Measurements from ENCODE around the gene ITGB3BP.
"Not testable (repeated sequence)": the region's sequence is repeated elsewhere in the genome, so short reads cannot be mapped to it uniquely, and the experiment has no call there.

The ITGB3BP gene

DNA sequence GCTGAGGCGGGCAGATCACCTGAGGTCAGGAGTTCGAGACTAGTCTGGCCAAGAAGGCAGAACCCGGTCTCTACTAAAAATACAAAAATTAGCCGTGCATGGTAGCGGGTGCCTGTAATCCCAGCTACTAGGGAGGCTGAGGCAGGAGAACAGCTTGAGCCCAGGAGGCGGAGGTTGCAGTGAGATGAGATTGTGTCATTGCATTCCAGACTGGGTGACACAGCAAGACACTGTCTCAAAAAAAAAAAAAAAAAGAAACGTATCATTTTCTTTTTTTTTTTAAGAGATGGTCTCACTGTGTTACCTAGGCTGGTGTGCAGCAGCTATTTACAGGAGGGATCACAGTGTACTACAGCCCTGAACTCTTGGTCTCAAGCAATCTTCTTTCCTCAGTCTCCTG, 47.3 kb downstream of the ITGB3BP start:
- H3K4me1 ChIP-seq (ENCODE audit: control insufficient read depth in 2 of 2, insufficient read depth in 2 of 2, low read length in 2 of 2) = no peaks in the 10 kb centered on the region
- no peaks in the 10 kb centered on the region for H3K27me3 ChIP-seq (ENCODE audit: control insufficient read depth in 2 of 2, insufficient read depth in 2 of 2, low read length in 2 of 2)
- H3K27ac ChIP-seq (ENCODE audit: low read depth in 2 of 2, low read length in 2 of 2) = no peak overlapping the region
- H3K9ac ChIP-seq (ENCODE audit: low read depth in 1 of 2, low read length in 2 of 2) = no peak overlapping the region
- H3K9me3 ChIP-seq (ENCODE audit: control insufficient read depth in 2 of 2, low read length in 2 of 2) = no peaks in the 10 kb centered on the region
- no peaks in the 10 kb centered on the region for H3K36me3 ChIP-seq (ENCODE audit: control insufficient read depth in 2 of 2, insufficient read depth in 2 of 2, low read length in 2 of 2)
- no peak overlapping the region for H3K4me3 ChIP-seq (ENCODE audit: low read length in 2 of 2)

DNA sequence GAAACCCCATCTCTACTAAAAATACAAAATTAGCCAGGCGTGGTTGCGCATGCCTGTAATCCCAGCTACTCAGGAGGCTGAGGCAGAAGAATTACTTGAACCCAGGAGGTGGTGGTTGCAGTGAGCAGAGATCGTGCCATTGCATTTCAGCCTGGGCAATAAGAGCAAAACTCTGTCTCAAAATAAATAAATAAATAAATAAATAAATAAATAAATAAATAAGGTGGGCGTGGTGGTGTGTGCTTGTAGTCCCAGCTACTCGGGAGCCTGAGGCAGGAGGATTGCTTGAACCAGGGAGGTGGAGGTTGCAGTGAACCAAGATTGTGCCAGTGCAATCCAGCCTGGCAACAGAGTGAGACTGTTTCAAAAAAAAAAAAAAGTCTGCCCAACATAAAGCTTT, 54.3 kb downstream of the ITGB3BP start:
- not testable (repeated sequence) for H3K9me3 ChIP-seq (ENCODE audit: control insufficient read depth in 2 of 2, low read length in 2 of 2); H3K27ac ChIP-seq (ENCODE audit: low read depth in 2 of 2, low read length in 2 of 2); H3K4me3 ChIP-seq (ENCODE audit: low read length in 2 of 2); H3K27me3 ChIP-seq (ENCODE audit: control insufficient read depth in 2 of 2, insufficient read depth in 2 of 2, low read length in 2 of 2); H3K9ac ChIP-seq (ENCODE audit: low read depth in 1 of 2, low read length in 2 of 2); H3K36me3 ChIP-seq (ENCODE audit: control insufficient read depth in 2 of 2, insufficient read depth in 2 of 2, low read length in 2 of 2); H3K4me1 ChIP-seq (ENCODE audit: control insufficient read depth in 2 of 2, insufficient read depth in 2 of 2, low read length in 2 of 2)

DNA sequence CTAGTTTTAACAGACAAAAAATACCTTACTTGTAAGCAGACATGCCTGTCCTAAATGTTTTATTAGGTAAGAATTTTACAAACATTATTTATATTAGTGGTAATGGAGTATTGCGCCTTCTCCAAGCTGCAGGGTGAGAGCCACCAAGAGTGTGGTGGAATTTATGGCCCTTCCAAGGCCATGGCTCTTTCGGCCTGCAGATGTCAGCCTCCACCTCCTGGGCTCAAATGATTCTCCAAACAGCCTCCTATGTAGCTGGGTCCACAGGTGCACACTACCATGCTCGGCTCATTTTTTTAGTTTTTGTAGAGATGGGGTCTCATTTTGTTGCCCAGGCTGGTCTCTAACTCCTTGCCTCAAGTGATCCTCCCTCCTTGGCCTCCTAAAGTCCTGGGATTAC, 56.3 kb downstream of the ITGB3BP start:
- H3K9ac ChIP-seq (ENCODE audit: low read depth in 1 of 2, low read length in 2 of 2) = no peak overlapping the region
- H3K27me3 ChIP-seq (ENCODE audit: control insufficient read depth in 2 of 2, insufficient read depth in 2 of 2, low read length in 2 of 2) = no peaks in the 10 kb centered on the region
- no peak overlapping the region for H3K4me3 ChIP-seq (ENCODE audit: low read length in 2 of 2)
- H3K4me1 ChIP-seq (ENCODE audit: control insufficient read depth in 2 of 2, insufficient read depth in 2 of 2, low read length in 2 of 2) = no peaks in the 10 kb centered on the region
- H3K36me3 ChIP-seq (ENCODE audit: control insufficient read depth in 2 of 2, insufficient read depth in 2 of 2, low read length in 2 of 2) = no peaks in the 10 kb centered on the region
- peaks cover 0 to 2% of the 10 kb centered on the region in 2 donors for H3K9me3 ChIP-seq (ENCODE audit: control insufficient read depth in 2 of 2, low read length in 2 of 2)
- no peak overlapping the region for H3K27ac ChIP-seq (ENCODE audit: low read depth in 2 of 2, low read length in 2 of 2)

DNA sequence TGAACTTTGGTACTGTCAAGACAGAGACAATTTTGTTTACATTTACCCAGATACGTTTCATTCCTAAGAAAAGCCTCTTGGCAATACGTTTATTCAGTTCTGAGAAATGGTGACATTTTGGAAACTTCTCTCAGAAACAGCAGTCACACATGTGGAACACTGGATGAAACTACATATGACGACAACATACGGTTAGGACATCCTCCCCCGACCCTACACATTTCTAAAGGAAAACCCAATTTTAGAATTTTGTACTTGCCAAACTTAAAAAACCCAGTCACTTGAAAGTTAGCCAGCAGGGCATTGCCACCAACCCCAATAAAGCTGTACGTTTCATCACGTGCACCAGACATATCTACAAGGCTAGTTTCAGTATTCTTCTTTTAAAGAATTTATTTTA, 56.8 kb downstream of the ITGB3BP start:
- no peak overlapping the region for H3K9ac ChIP-seq (ENCODE audit: low read depth in 1 of 2, low read length in 2 of 2)
- no peaks in the 10 kb centered on the region for H3K4me1 ChIP-seq (ENCODE audit: control insufficient read depth in 2 of 2, insufficient read depth in 2 of 2, low read length in 2 of 2)
- no peaks in the 10 kb centered on the region for H3K36me3 ChIP-seq (ENCODE audit: control insufficient read depth in 2 of 2, insufficient read depth in 2 of 2, low read length in 2 of 2)
- H3K9me3 ChIP-seq (ENCODE audit: control insufficient read depth in 2 of 2, low read length in 2 of 2) = peaks cover 4 to 6% of the 10 kb centered on the region in 2 donors
- H3K27me3 ChIP-seq (ENCODE audit: control insufficient read depth in 2 of 2, insufficient read depth in 2 of 2, low read length in 2 of 2) = no peaks in the 10 kb centered on the region
- no peak overlapping the region for H3K27ac ChIP-seq (ENCODE audit: low read depth in 2 of 2, low read length in 2 of 2)
- H3K4me3 ChIP-seq (ENCODE audit: low read length in 2 of 2) = no peak overlapping the region

DNA sequence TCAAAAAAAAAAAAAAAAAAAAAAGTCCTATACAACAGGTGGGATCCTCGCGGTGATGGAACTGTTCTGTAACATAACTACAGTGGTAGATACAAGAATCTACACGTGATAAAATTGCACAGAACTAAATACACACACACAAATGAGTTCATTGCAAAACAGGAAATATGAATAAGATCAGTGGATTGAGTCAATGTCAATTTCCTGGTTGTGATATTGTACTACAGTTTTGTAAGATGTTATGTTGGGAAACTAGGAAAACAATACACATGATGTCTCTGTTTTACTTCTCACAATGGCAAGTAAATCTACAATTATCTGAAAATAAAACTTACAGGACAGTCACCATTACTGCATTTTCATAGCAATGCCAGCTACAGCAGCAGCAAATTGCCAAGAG, 59.8 kb downstream of the ITGB3BP start:
- Histone ChIP-seq H3K9ac (ENCODE audit: low read depth in 1 of 2, low read length in 2 of 2) (no peak overlapping the region), H3K4me1 (ENCODE audit: control insufficient read depth in 2 of 2, insufficient read depth in 2 of 2, low read length in 2 of 2) (no peaks in the 10 kb centered on the region), H3K4me3 (ENCODE audit: low read length in 2 of 2) (no peak overlapping the region), H3K36me3 (ENCODE audit: control insufficient read depth in 2 of 2, insufficient read depth in 2 of 2, low read length in 2 of 2) (no peaks in the 10 kb centered on the region), H3K9me3 (ENCODE audit: control insufficient read depth in 2 of 2, low read length in 2 of 2) (peaks cover 4 to 6% of the 10 kb centered on the region in 2 donors), H3K27ac (ENCODE audit: low read depth in 2 of 2, low read length in 2 of 2) (no peak overlapping the region), H3K27me3 (ENCODE audit: control insufficient read depth in 2 of 2, insufficient read depth in 2 of 2, low read length in 2 of 2) (no peaks in the 10 kb centered on the region)

DNA sequence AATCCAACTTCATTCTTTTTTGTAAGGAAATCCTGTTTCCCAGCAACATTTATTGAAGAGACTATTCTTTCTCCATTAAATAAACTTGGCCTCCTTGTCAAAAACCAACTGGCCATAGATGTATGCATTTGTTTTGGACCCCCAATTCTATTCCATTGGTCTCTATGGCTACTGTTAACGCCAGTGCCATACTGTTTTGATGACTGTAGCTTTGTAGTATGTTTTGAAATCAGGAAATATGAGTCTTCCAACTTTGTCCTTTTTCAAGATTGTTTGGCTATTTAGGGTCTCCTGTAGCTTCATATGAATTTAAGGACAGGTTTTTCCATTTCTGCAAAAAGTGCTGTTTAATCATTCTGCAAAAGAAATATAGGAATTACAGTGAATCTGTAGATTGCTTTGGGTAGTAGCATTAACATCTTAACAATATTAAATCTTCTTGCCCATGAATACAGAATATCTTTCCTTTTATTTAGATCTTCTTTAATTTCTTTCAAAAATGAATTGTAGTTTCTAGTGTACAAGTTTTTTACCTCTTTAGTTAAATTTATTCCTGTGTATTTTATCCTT, 61.3 kb downstream of the ITGB3BP start:
- no peak overlapping the region for H3K27ac ChIP-seq (ENCODE audit: low read depth in 2 of 2, low read length in 2 of 2)
- H3K4me3 ChIP-seq (ENCODE audit: low read length in 2 of 2) = no peak overlapping the region

DNA sequence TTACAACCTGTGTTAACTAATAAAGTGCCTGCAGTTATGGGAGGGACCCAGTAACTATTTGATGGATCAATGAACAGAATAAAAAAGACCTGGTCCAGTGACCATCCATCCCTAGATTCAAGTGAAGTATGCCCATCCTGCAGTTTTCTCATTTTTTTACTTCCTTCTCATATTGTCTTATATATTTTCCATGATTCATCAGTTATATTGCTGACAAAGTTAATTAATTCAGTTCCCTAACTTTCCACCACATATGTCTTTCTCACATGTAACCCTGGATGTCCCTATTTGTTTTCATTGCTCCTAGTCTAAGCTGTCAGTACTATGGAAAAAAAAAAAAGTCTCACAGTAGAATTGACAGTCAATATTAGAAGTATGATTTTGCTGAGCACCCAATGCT, 64.3 kb downstream of the ITGB3BP start:
- Histone ChIP-seq H3K36me3 (ENCODE audit: control insufficient read depth in 2 of 2, insufficient read depth in 2 of 2, low read length in 2 of 2) (peaks cover 0 to 3% of the 10 kb centered on the region in 2 donors), H3K27ac (ENCODE audit: low read depth in 2 of 2, low read length in 2 of 2) (no peak overlapping the region), H3K4me1 (ENCODE audit: control insufficient read depth in 2 of 2, insufficient read depth in 2 of 2, low read length in 2 of 2) (no peaks in the 10 kb centered on the region), H3K9ac (ENCODE audit: low read depth in 1 of 2, low read length in 2 of 2) (no peak overlapping the region), H3K9me3 (ENCODE audit: control insufficient read depth in 2 of 2, low read length in 2 of 2) (peaks cover 4 to 6% of the 10 kb centered on the region in 2 donors), H3K27me3 (ENCODE audit: control insufficient read depth in 2 of 2, insufficient read depth in 2 of 2, low read length in 2 of 2) (no peaks in the 10 kb centered on the region), H3K4me3 (ENCODE audit: low read length in 2 of 2) (no peak overlapping the region)

More for the DNA sequence above, 61.3 kb downstream of the ITGB3BP start:
- Histone ChIP-seq H3K9ac (ENCODE audit: low read depth in 1 of 2, low read length in 2 of 2) (no peak overlapping the region), H3K9me3 (ENCODE audit: control insufficient read depth in 2 of 2, low read length in 2 of 2) (peaks cover 4 to 6% of the 10 kb centered on the region in 2 donors), H3K27me3 (ENCODE audit: control insufficient read depth in 2 of 2, insufficient read depth in 2 of 2, low read length in 2 of 2) (no peaks in the 10 kb centered on the region), H3K36me3 (ENCODE audit: control insufficient read depth in 2 of 2, insufficient read depth in 2 of 2, low read length in 2 of 2) (peaks cover 0 to 3% of the 10 kb centered on the region in 2 donors), H3K4me1 (ENCODE audit: control insufficient read depth in 2 of 2, insufficient read depth in 2 of 2, low read length in 2 of 2) (no peaks in the 10 kb centered on the region)

DNA sequence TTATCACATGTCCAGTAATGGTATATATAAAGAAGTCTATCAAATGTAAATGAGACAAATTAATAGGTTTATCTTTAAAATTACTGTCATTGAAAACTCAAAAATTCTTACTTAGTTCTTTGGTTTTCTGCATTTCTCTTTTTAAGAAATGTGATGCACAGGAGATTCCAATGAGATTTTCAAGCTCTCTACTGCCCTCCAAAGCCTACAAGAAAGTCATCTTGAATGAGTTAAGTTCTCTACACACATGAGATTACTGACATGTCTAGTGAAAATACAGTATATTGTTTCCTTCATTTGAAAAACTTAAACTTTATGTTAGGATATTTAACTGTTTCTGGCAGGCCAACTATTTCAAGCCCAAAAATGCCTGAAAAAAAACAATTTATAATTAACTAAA, 68.8 kb downstream of the ITGB3BP start:
- Histone ChIP-seq H3K4me3 (ENCODE audit: low read length in 2 of 2) (no peak overlapping the region), H3K27ac (ENCODE audit: low read depth in 2 of 2, low read length in 2 of 2) (no peak overlapping the region), H3K9me3 (ENCODE audit: control insufficient read depth in 2 of 2, low read length in 2 of 2) (no peaks in the 10 kb centered on the region), H3K4me1 (ENCODE audit: control insufficient read depth in 2 of 2, insufficient read depth in 2 of 2, low read length in 2 of 2) (no peaks in the 10 kb centered on the region), H3K27me3 (ENCODE audit: control insufficient read depth in 2 of 2, insufficient read depth in 2 of 2, low read length in 2 of 2) (no peaks in the 10 kb centered on the region), H3K9ac (ENCODE audit: low read depth in 1 of 2, low read length in 2 of 2) (no peak overlapping the region), H3K36me3 (ENCODE audit: control insufficient read depth in 2 of 2, insufficient read depth in 2 of 2, low read length in 2 of 2) (peaks cover 0 to 3% of the 10 kb centered on the region in 2 donors)

DNA sequence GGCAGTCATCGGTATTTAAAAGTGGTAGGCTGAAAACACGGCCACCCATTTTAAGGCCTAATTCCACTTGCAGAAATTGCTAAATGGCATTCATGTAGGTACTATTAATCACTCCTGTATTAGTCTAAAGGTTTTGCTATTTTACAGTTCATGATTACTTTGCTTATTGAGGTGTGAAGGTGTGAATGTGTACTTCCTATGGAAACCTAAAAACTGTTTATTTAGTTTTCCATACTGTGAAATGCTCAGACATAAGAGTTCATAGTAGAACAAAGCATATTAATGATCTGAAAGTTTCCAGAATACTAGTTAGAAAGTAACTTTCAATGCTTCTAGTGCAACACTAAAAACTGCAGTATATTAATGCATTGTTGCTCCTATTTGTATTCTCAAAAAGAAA, 69.8 kb downstream of the ITGB3BP start:
- no peaks in the 10 kb centered on the region for H3K27me3 ChIP-seq (ENCODE audit: control insufficient read depth in 2 of 2, insufficient read depth in 2 of 2, low read length in 2 of 2)
- peaks cover 0 to 3% of the 10 kb centered on the region in 2 donors for H3K36me3 ChIP-seq (ENCODE audit: control insufficient read depth in 2 of 2, insufficient read depth in 2 of 2, low read length in 2 of 2)
- no peaks in the 10 kb centered on the region for H3K9me3 ChIP-seq (ENCODE audit: control insufficient read depth in 2 of 2, low read length in 2 of 2)
- H3K9ac ChIP-seq (ENCODE audit: low read depth in 1 of 2, low read length in 2 of 2) = no peak overlapping the region
- H3K4me3 ChIP-seq (ENCODE audit: low read length in 2 of 2) = no peak overlapping the region
- no peaks in the 10 kb centered on the region for H3K4me1 ChIP-seq (ENCODE audit: control insufficient read depth in 2 of 2, insufficient read depth in 2 of 2, low read length in 2 of 2)
- no peak overlapping the region for H3K27ac ChIP-seq (ENCODE audit: low read depth in 2 of 2, low read length in 2 of 2)

DNA sequence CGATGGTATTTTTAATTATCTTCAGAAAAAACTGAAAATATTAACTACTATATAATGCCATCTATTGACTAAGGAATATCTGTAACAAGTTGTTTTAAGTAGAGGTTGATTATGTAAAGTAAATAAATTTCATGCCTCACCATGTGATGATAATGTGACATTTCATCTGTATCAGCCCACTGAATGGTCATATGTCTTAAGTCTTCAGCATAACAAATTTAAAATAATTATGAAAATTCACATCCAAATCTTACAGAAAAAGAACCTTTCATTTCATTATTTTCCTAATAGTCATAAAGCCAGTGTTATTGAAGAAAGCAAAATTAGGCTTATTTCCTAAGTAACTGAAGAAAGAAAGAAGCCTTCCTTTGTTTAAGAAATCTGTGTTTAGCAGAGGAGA, 72.6 kb downstream of the ITGB3BP start:
- Histone ChIP-seq H3K4me1 (ENCODE audit: control insufficient read depth in 2 of 2, insufficient read depth in 2 of 2, low read length in 2 of 2) (no peaks in the 10 kb centered on the region), H3K27ac (ENCODE audit: low read depth in 2 of 2, low read length in 2 of 2) (no peak overlapping the region), H3K9me3 (ENCODE audit: control insufficient read depth in 2 of 2, low read length in 2 of 2) (no peaks in the 10 kb centered on the region), H3K27me3 (ENCODE audit: control insufficient read depth in 2 of 2, insufficient read depth in 2 of 2, low read length in 2 of 2) (no peaks in the 10 kb centered on the region), H3K36me3 (ENCODE audit: control insufficient read depth in 2 of 2, insufficient read depth in 2 of 2, low read length in 2 of 2) (no peaks in the 10 kb centered on the region), H3K9ac (ENCODE audit: low read depth in 1 of 2, low read length in 2 of 2) (no peak overlapping the region), H3K4me3 (ENCODE audit: low read length in 2 of 2) (no peak overlapping the region)

DNA sequence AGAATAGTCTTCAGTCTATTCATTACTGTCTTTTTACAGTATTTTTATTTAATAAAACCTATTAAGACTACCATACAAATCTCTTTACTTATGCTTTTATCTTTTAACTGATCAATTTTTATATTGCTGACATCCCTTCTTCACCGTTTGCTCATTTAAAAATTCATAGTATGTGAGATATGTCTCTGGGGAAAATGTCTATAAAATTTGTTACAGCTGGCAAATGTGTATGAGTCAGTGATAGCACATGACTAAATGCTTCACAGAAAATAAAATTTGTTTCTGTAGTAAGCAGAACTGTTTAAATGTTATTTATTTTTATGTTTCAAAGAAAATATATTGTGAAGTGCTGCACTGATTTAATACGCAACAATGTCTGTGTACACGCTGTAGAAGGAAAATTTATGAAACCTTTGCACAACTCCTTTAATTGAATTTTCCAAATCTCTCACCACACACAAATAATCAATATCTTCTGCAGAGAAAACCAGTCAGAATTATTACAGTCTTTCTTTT, 74.2 kb downstream of the ITGB3BP start:
- Histone ChIP-seq H3K4me3 (ENCODE audit: low read length in 2 of 2) (no peak overlapping the region), H3K27me3 (ENCODE audit: control insufficient read depth in 2 of 2, insufficient read depth in 2 of 2, low read length in 2 of 2) (no peaks in the 10 kb centered on the region), H3K36me3 (ENCODE audit: control insufficient read depth in 2 of 2, insufficient read depth in 2 of 2, low read length in 2 of 2) (no peaks in the 10 kb centered on the region), H3K9me3 (ENCODE audit: control insufficient read depth in 2 of 2, low read length in 2 of 2) (no peaks in the 10 kb centered on the region), H3K9ac (ENCODE audit: low read depth in 1 of 2, low read length in 2 of 2) (no peak overlapping the region), H3K27ac (ENCODE audit: low read depth in 2 of 2, low read length in 2 of 2) (no peak overlapping the region), H3K4me1 (ENCODE audit: control insufficient read depth in 2 of 2, insufficient read depth in 2 of 2, low read length in 2 of 2) (no peaks in the 10 kb centered on the region)
